ENCODE measurements around the gene MTX1. TPM values are rescaled to one million over a fixed set of nuclear protein-coding genes. Genes with fewer than 3 reads are reported as not detected.
A peak's percentile ranks its signal among the peaks of the same experiment; 100 is the strongest.
"Not testable (repeated sequence)": the region's sequence is repeated elsewhere in the genome, so short reads cannot be mapped to it uniquely, and the experiment has no call there.

The MTX1 gene
- total and polyA plus RNA-seq, 4 donors = 25.6 to 72.1 (median 58.3) TPM

DNA sequence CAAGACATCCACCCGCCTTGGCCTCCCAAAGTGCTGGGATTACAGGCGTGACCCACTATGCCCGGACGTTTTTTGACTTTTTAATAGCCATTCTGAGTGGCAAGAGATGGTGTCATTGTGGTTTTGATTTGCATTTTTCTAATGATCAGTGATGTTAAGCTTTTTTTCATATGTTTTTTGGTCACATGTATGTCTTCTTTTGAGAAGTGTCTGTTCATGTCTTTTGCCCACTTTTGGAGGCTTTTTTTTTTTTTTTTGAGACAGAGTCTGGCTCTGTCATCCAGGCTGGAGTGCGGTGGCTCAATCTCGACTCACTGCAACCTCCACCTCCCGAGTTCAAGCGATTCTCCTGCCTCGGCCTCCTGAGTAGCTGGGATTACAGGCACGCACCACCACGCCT is 43.9 kb upstream of the MTX1 start:
- peaks cover 0 to 10% (median 4%) of the 10 kb centered on the region in 4 donors for H3K36me3 ChIP-seq (ENCODE audit: control insufficient read depth in 4 of 4, insufficient read depth in 4 of 4, low read length in 4 of 4)
- ATAC-seq (ENCODE audit: insufficient read depth, low FRiP score); H3K27ac ChIP-seq (ENCODE audit: low read depth in 1 of 2, low read length in 1 of 2); H3K9me3 ChIP-seq (ENCODE audit: control insufficient read depth in 4 of 4, insufficient read depth in 3 of 4, low read length in 3 of 4); H3K27me3 ChIP-seq (ENCODE audit: control insufficient read depth in 3 of 3, insufficient read depth in 3 of 3, low read length in 2 of 3); DNase-seq; H3K4me3 ChIP-seq; H3K9ac ChIP-seq (ENCODE audit: insufficient read depth in 1 of 2, low read length in 2 of 2): not testable (repeated sequence)
- WGBS, 2 donors = 94 to 98% methylated on average over 11 of the region's 11 CpGs
- H3K4me1 ChIP-seq (ENCODE audit: control insufficient read depth in 5 of 5, insufficient read depth in 5 of 5, low read length in 5 of 5) = peaks cover 0 to 19% (median 0%) of the 10 kb centered on the region in 5 donors

DNA sequence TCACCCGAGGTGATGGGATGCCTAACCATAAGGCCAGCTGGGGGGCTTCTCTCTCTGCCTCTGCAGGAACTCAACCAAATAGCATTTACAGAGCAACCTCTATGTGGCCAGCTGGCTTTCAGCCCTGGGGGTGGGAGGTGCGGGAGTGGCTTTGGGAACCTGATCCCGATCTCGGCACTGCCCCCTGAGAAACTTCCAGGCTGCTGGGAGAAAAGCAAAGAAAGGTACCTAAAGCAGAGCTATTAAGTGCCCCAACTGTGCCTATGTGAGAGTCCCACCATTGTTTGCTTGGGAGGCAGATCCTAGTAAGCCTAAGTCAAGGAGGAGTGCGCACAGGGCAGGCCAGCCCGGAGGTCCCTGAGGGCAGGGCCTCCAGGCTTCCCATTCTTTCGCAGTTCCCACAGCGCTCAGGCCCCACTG is 42.4 kb upstream of the MTX1 start:
- Histone ChIP-seq H3K27me3 (ENCODE audit: control insufficient read depth in 3 of 3, insufficient read depth in 3 of 3, low read length in 2 of 3) (no peaks in the 10 kb centered on the region), H3K36me3 (ENCODE audit: control insufficient read depth in 4 of 4, insufficient read depth in 4 of 4, low read length in 4 of 4) (peaks cover 0 to 17% (median 8%) of the 10 kb centered on the region in 4 donors), H3K4me1 (ENCODE audit: control insufficient read depth in 5 of 5, insufficient read depth in 5 of 5, low read length in 5 of 5) (peaks cover 0 to 19% (median 0%) of the 10 kb centered on the region in 5 donors), H3K4me3 (no peak overlapping the region), H3K27ac (ENCODE audit: low read depth in 1 of 2, low read length in 1 of 2) (peak overlapping the region; percentile 58 to 82), H3K9me3 (ENCODE audit: control insufficient read depth in 4 of 4, insufficient read depth in 3 of 4, low read length in 3 of 4) (no peaks in the 10 kb centered on the region), H3K9ac (ENCODE audit: insufficient read depth in 1 of 2, low read length in 2 of 2) (no peak overlapping the region)
- ATAC-seq (ENCODE audit: insufficient read depth, low FRiP score) = no peak
- 30 to 46% methylated on average over 8 of the region's 8 CpGs for WGBS, 2 donors
- TF ChIP-seq, protein P1, sequence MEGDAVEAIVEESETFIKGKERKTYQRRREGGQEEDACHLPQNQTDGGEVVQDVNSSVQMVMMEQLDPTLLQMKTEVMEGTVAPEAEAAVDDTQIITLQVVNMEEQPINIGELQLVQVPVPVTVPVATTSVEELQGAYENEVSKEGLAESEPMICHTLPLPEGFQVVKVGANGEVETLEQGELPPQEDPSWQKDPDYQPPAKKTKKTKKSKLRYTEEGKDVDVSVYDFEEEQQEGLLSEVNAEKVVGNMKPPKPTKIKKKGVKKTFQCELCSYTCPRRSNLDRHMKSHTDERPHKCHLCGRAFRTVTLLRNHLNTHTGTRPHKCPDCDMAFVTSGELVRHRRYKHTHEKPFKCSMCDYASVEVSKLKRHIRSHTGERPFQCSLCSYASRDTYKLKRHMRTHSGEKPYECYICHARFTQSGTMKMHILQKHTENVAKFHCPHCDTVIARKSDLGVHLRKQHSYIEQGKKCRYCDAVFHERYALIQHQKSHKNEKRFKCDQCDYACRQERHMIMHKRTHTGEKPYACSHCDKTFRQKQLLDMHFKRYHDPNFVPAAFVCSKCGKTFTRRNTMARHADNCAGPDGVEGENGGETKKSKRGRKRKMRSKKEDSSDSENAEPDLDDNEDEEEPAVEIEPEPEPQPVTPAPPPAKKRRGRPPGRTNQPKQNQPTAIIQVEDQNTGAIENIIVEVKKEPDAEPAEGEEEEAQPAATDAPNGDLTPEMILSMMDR (IDR thresholded peaks at IDR 0.05; ENCODE audit: control extremely low read depth, extremely low read depth) = no peak
- peak in 2 of 3 donors; percentile 30 to 31 for DNase-seq

DNA sequence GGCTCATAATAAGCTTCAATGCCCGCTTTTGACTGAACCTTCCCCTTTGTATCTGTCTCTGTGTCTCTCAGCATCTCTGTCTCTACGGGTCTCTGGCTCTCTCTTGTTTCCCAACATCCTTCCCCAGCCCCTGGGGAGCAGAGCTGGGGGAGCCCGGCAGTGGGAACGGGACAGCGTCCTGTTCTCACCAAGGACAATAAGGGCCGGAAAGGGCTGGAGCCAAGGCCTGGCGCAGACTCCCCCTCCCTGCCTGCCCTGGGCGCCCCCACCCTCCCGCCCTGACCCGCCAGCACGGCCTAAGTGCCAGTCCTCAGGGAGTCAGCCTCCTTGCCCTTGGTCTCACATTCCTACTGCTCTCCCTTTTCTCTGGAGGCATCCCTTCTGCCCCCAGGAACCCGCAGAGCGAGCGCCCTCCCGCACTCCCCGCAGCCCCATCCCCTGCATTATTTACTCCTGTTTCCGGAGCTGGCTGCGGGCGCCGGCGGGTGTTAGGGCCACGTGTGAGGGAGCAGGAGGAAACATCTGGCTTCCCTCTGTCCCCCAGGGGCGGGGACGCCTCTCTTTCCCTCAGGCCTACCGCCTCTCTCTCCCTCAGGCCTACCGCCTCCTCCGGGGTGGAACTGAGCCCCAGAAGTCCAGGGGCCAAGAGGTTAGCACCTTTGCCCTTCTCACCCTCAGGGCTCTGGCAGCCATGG is 41.9 kb upstream of the MTX1 start:
- H3K36me3 ChIP-seq (ENCODE audit: control insufficient read depth in 4 of 4, insufficient read depth in 4 of 4, low read length in 4 of 4) = peaks cover 0 to 17% (median 8%) of the 10 kb centered on the region in 4 donors
- H3K27ac ChIP-seq (ENCODE audit: low read depth in 1 of 2, low read length in 1 of 2) = peak overlapping the region; percentile 58 to 82
- H3K27me3 ChIP-seq (ENCODE audit: control insufficient read depth in 3 of 3, insufficient read depth in 3 of 3, low read length in 2 of 3) = no peaks in the 10 kb centered on the region
- TF ChIP-seq, protein P1 (IDR thresholded peaks at IDR 0.05; ENCODE audit: control extremely low read depth, extremely low read depth) = no peak
- no peak overlapping the region for H3K4me3 ChIP-seq
- ATAC-seq (ENCODE audit: insufficient read depth, low FRiP score) (peak; percentile 22), DNase-seq (peak; percentile 80 to 92 (median 85))
- WGBS, 2 donors = 14 to 19% methylated on average over 25 to 27 of the region's 27 CpGs
- H3K9me3 ChIP-seq (ENCODE audit: control insufficient read depth in 4 of 4, insufficient read depth in 3 of 4, low read length in 3 of 4) = no peaks in the 10 kb centered on the region
- no peak overlapping the region for H3K9ac ChIP-seq (ENCODE audit: insufficient read depth in 1 of 2, low read length in 2 of 2)
- H3K4me1 ChIP-seq (ENCODE audit: control insufficient read depth in 5 of 5, insufficient read depth in 5 of 5, low read length in 5 of 5) = peaks cover 0 to 19% (median 0%) of the 10 kb centered on the region in 5 donors

DNA sequence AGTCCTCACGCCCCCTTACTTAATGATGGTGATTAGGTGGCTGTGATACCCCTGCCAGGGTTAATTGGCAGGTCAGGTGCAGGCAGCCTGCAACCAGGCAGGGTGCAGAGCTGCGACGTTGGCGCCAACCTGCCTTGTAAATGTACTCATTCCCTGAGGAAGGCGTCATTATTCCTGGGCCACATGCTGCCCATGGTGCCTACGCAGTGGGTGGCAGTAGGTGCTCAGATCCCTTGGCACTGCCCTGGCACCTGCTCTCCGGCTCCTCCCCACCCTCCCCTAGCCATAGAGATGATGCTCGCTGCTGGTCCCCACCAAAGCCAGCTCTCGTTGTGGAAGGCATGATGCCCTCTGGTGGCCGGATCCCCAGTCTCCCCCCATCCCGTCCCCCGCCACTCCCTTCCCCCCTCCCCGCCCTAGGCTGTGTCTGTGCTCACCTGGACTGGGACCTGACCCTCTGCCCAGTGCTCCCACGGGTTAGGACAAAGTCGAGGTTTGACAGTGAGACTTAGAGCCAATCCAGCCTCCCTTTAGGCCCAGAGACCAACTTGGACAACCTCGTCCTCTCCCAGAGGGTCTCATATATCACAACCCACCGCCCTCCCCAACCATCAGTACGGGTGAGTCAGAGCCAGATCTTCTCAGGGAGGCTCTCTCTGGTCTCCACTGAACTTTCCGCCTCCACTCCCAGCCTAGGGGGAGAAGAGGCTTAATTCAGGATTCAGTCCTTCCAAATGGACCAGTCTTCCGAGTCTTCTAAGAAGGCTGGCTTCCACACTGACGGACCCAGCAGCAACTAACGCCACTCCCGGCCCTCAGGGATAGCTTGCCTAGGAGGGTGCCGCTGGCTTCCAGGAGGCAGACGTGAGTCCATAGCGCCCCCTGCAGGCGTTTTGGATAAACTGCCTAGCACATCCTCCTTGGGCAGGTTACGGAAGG is 41.1 kb upstream of the MTX1 start:
- ATAC-seq (ENCODE audit: insufficient read depth, low FRiP score) = peak; percentile 87
- H3K4me1 ChIP-seq (ENCODE audit: control insufficient read depth in 5 of 5, insufficient read depth in 5 of 5, low read length in 5 of 5) = peaks cover 0 to 26% (median 5%) of the 10 kb centered on the region in 5 donors
- H3K9me3 ChIP-seq (ENCODE audit: control insufficient read depth in 4 of 4, insufficient read depth in 3 of 4, low read length in 3 of 4) = no peaks in the 10 kb centered on the region
- peak; percentile 82 to 87 (median 84) for DNase-seq
- peaks cover 0 to 17% (median 8%) of the 10 kb centered on the region in 4 donors for H3K36me3 ChIP-seq (ENCODE audit: control insufficient read depth in 4 of 4, insufficient read depth in 4 of 4, low read length in 4 of 4)
- TF ChIP-seq, protein P1 (IDR thresholded peaks at IDR 0.05; ENCODE audit: control extremely low read depth, extremely low read depth) = peak; percentile 92
- no peak overlapping the region for H3K9ac ChIP-seq (ENCODE audit: insufficient read depth in 1 of 2, low read length in 2 of 2)
- no peak overlapping the region for H3K4me3 ChIP-seq
- H3K27me3 ChIP-seq (ENCODE audit: control insufficient read depth in 3 of 3, insufficient read depth in 3 of 3, low read length in 2 of 3) = no peaks in the 10 kb centered on the region
- WGBS, 2 donors = 6 to 7% methylated on average over 27 to 28 of the region's 28 CpGs
- H3K27ac ChIP-seq (ENCODE audit: low read depth in 1 of 2, low read length in 1 of 2) = peak overlapping the region; percentile 27 to 55

GRCh38 chr1:155168105-155168445 is 40.4 kb upstream of the MTX1 start:
- DNase-seq; H3K27me3 ChIP-seq (ENCODE audit: control insufficient read depth in 3 of 3, insufficient read depth in 3 of 3, low read length in 2 of 3); H3K4me3 ChIP-seq; H3K27ac ChIP-seq (ENCODE audit: low read depth in 1 of 2, low read length in 1 of 2); H3K9me3 ChIP-seq (ENCODE audit: control insufficient read depth in 4 of 4, insufficient read depth in 3 of 4, low read length in 3 of 4); H3K9ac ChIP-seq (ENCODE audit: insufficient read depth in 1 of 2, low read length in 2 of 2); ATAC-seq (ENCODE audit: insufficient read depth, low FRiP score): not testable (repeated sequence)
- Histone ChIP-seq H3K36me3 (ENCODE audit: control insufficient read depth in 4 of 4, insufficient read depth in 4 of 4, low read length in 4 of 4) (peaks cover 0 to 17% (median 8%) of the 10 kb centered on the region in 4 donors), H3K4me1 (ENCODE audit: control insufficient read depth in 5 of 5, insufficient read depth in 5 of 5, low read length in 5 of 5) (peaks cover 0 to 29% (median 6%) of the 10 kb centered on the region in 5 donors)
- WGBS, 2 donors = 35 to 40% methylated on average over 4 of the region's 4 CpGs
